Mesenchymal stem cell (in vitro differentiated cells and primary cell): ENCODE data around the gene UROD.

Experiments
- DNase-seq: peaks from one replicate; pipeline ENCODE4 v3.0.0-alpha.2; 2013
- H2AFZ ChIP-seq: one replicate; pipeline ENCODE4 v1.6.1; 2013; ENCODE audit warnings: low read depth, mild to moderate bottlenecking, control low read depth, inconsistent platforms, low read length, moderate library complexity
- H2AK5ac ChIP-seq: 2 replicates; pipeline ENCODE4 v1.6.1; 2013; ENCODE audit warnings: low read length, moderate library complexity, mild to moderate bottlenecking, inconsistent platforms; ENCODE audit not compliant: severe bottlenecking
- H2BK120ac ChIP-seq: one replicate; pipeline ENCODE4 v1.6.1; 2013; ENCODE audit warnings: low read depth, mild to moderate bottlenecking, inconsistent platforms, low read length, moderate library complexity
- H2BK12ac ChIP-seq, 2 experiments: one replicate each; pipeline ENCODE4 v1.6.1; 2013; ENCODE audit warnings: inconsistent platforms in 2 of 2, low read length in 2 of 2, mild to moderate bottlenecking in 2 of 2, moderate library complexity in 2 of 2, control low read depth in 1 of 2
- H2BK15ac ChIP-seq: one replicate; pipeline ENCODE4 v1.6.1; 2013; ENCODE audit warnings: mild to moderate bottlenecking, low read depth, inconsistent platforms; ENCODE audit not compliant: poor library complexity, severe bottlenecking
- H2BK5ac ChIP-seq: 2 replicates; pipeline ENCODE4 v1.6.1; 2013; ENCODE audit warnings: low read depth, mild to moderate bottlenecking, low read length, control low read depth, inconsistent platforms; ENCODE audit not compliant: poor library complexity, severe bottlenecking
- H3K14ac ChIP-seq, 2 experiments: one replicate each; pipeline ENCODE4 v1.6.1; 2013; ENCODE audit warnings: inconsistent platforms in 2 of 2, low read length in 2 of 2, control low read depth in 1 of 2, mild to moderate bottlenecking in 1 of 2, moderate library complexity in 1 of 2
- H3K18ac ChIP-seq, 2 experiments: one replicate each; pipeline ENCODE4 v1.6.1; 2013; ENCODE audit warnings: inconsistent platforms in 2 of 2, low read length in 2 of 2, control low read depth in 1 of 2, low read depth in 1 of 2, mild to moderate bottlenecking in 1 of 2
- H3K23ac ChIP-seq, 2 experiments: one replicate each; pipeline ENCODE4 v1.6.1; 2013; ENCODE audit warnings: inconsistent platforms in 2 of 2, low read length in 2 of 2, mild to moderate bottlenecking in 2 of 2, moderate library complexity in 2 of 2, control low read depth in 1 of 2
- H3K27ac ChIP-seq: 2 replicates; pipeline ENCODE4 v1.5.1; 2013; ENCODE audit warnings: mild to moderate bottlenecking, moderate library complexity, low read length, control low read depth, inconsistent platforms; ENCODE audit not compliant: poor library complexity, severe bottlenecking
- H3K27me3 ChIP-seq, 2 experiments: 2 replicates each; pipeline versions ENCODE4 v1.6.1 to v1.7.0; 2013; ENCODE audit warnings: low read length in 2 of 2, mild to moderate bottlenecking in 2 of 2, moderate library complexity in 2 of 2, control low read depth in 1 of 2, inconsistent platforms in 1 of 2; ENCODE audit not compliant: control insufficient read depth in 1 of 2, insufficient read depth in 1 of 2
- H3K36me3 ChIP-seq, 2 experiments: 2 replicates each; pipeline versions ENCODE4 v1.6.1 to v1.7.0; 2013; ENCODE audit warnings: low read length in 2 of 2, control low read depth in 1 of 2, inconsistent platforms in 1 of 2, low read depth in 1 of 2, mild to moderate bottlenecking in 1 of 2; ENCODE audit not compliant: insufficient read depth in 2 of 2, control insufficient read depth in 1 of 2
- H3K4ac ChIP-seq, 2 experiments: one replicate each; pipeline ENCODE4 v1.6.1; 2013; ENCODE audit warnings: inconsistent platforms in 2 of 2, low read length in 2 of 2, mild to moderate bottlenecking in 2 of 2, moderate library complexity in 2 of 2, control low read depth in 1 of 2, low read depth in 1 of 2
- H3K4me1 ChIP-seq: 2 replicates; pipeline ENCODE4 v1.6.1; 2013; ENCODE audit warnings: low read depth, low read length, control low read depth; ENCODE audit not compliant: control insufficient read depth, insufficient read depth
- H3K4me2 ChIP-seq: 2 replicates; pipeline ENCODE4 v1.6.1; 2013; ENCODE audit warnings: low read length, mild to moderate bottlenecking, inconsistent platforms; ENCODE audit not compliant: poor library complexity, severe bottlenecking
- H3K4me3 ChIP-seq, 2 experiments: 2 replicates each; pipeline versions ENCODE4 v1.5.1 to v1.7.0; 2013; ENCODE audit warnings: low read length in 2 of 2, mild to moderate bottlenecking in 2 of 2, control low read depth in 1 of 2, low read depth in 1 of 2; ENCODE audit not compliant: insufficient read depth in 1 of 2
- H3K79me1 ChIP-seq: replicated peaks from 2 replicates; pipeline ENCODE4 v1.6.1; 2013; ENCODE audit warnings: mild to moderate bottlenecking, control low read depth, low read length, inconsistent platforms; ENCODE audit not compliant: poor library complexity, severe bottlenecking
- H3K9ac ChIP-seq: 2 replicates; pipeline ENCODE4 v1.7.0; 2013; ENCODE audit warnings: mild to moderate bottlenecking, low read length, moderate library complexity
- H3K9me3 ChIP-seq: 2 replicates; pipeline ENCODE4 v1.7.0; 2013; ENCODE audit warnings: mild to moderate bottlenecking, low read length; ENCODE audit not compliant: control insufficient read depth
- H4K8ac ChIP-seq: one replicate; pipeline ENCODE4 v1.6.1; 2013; ENCODE audit warnings: inconsistent platforms, mild to moderate bottlenecking, low read length, moderate library complexity
- H4K91ac ChIP-seq: one replicate; pipeline ENCODE4 v1.6.1; 2013; ENCODE audit warnings: mild to moderate bottlenecking, low read length, inconsistent platforms
- whole genome bisulfite sequencing: methylation state at CpG from one replicate; pipeline ENCODE4 v1.1.7; 2013; ENCODE audit warnings: mixed read lengths; 5-methylcytosine and 5-hydroxymethylcytosine counted together

The UROD gene

DNA sequence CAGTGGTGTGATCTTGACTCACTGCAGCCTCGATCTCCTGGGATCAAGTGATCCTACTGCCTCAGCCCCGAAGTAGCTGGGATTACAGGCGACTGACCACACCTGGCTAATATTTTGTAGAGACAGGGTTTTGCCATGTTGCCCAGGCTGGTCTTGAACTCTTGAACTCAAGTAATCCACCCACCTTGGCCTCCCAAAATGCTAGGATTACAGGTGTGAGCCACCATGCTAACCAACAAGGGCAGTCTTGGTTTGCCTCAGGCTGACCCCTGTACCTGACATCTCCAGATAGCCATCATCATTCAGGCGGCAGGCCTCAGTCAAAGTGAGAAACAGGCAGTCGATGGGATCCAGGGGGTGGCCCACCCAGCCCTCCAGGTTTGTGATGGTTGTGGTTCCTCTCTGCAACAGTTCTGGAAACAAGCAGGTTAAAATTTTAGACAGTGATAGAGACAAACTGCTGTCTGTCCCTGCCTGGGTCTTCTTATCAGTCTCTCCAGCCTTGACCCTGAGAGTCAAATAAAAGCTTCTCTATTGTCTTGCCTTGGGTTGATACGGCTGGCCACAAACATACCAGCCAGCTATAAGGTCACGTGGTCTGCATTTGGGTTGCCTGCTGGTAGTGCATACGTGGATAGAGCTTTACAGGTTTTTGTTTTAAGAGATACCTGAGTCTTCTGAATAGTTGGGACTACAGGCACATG is 26.8 kb downstream of the UROD start:
- Histone ChIP-seq H2AFZ (no peak overlapping the region), H3K36me3 (no peaks in the 10 kb centered on the region), H3K18ac (no peak overlapping the region), H2AK5ac (no peak overlapping the region), H3K4me2 (no peak overlapping the region), H2BK5ac (no peak overlapping the region), H3K4ac (no peak overlapping the region), H3K4me1 (no peaks in the 10 kb centered on the region), H2BK12ac (no peak overlapping the region), H4K91ac (no peak overlapping the region), H3K79me1 (no peaks in the 10 kb centered on the region), H4K8ac (no peak overlapping the region), H2BK15ac (no peak overlapping the region), H3K14ac (no peak overlapping the region), H3K4me3 (no peak overlapping the region), H2BK120ac (no peak overlapping the region), H3K27ac (no peak overlapping the region), H3K9ac (no peak overlapping the region), H3K27me3 (no peaks in the 10 kb centered on the region), H3K23ac (no peak overlapping the region), H3K9me3 (no peaks in the 10 kb centered on the region)
- no peak for DNase-seq
- 90% methylated on average over 8 of the region's 8 CpGs for WGBS

GRCh38 chr1:45040297-45040696 is 28.2 kb downstream of the UROD start:
- no peak overlapping the region for H3K4me2 ChIP-seq
- H3K14ac ChIP-seq, result no peak overlapping the region
- no peak for DNase-seq
- H3K23ac ChIP-seq, result no peak overlapping the region
- 92% methylated on average over 2 of the region's 5 CpGs for WGBS
- H3K27ac ChIP-seq, result no peak overlapping the region
- no peak overlapping the region for H3K4me3 ChIP-seq
- no peak overlapping the region for H2BK120ac ChIP-seq
- H3K9ac ChIP-seq, result no peak overlapping the region
- H2AK5ac ChIP-seq, result no peak overlapping the region
- no peak overlapping the region for H3K18ac ChIP-seq
- H3K9me3 ChIP-seq, result no peaks in the 10 kb centered on the region
- no peak overlapping the region for H2BK5ac ChIP-seq
- H2BK15ac ChIP-seq, result no peak overlapping the region
- H2AFZ ChIP-seq, result no peak overlapping the region
- H4K91ac ChIP-seq, result no peak overlapping the region
- no peaks in the 10 kb centered on the region for H3K4me1 ChIP-seq
- H4K8ac ChIP-seq, result no peak overlapping the region
- no peak overlapping the region for H2BK12ac ChIP-seq
- H3K36me3 ChIP-seq, result no peaks in the 10 kb centered on the region
- H3K4ac ChIP-seq, result no peak overlapping the region
- no peaks in the 10 kb centered on the region for H3K79me1 ChIP-seq
- no peaks in the 10 kb centered on the region for H3K27me3 ChIP-seq

DNA sequence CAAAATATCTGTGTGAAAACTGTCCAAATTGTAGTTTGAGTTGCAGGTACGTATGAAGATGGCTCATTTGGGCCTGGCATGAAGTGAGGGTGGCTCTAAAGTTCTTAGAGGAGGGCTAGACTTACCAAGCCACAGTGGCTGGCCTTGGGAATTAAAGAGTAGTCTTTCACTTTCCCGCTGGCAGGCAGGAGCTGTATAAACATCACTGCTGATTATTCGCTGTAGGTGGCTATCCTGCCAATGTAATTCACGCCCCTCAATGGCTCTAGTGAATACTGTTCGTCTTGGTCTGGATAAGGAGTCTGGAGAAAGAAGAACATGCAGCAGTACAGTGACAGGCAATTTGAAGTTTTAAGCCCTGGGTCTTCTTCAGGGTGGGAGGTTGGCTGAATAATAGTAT is 31.0 kb downstream of the UROD start:
- H3K79me1 ChIP-seq, result no peaks in the 10 kb centered on the region
- H2BK15ac ChIP-seq, result no peak overlapping the region
- H3K4ac ChIP-seq, result no peak overlapping the region
- H3K23ac ChIP-seq, result no peak overlapping the region
- no peaks in the 10 kb centered on the region for H3K4me1 ChIP-seq
- H3K9me3 ChIP-seq, result no peaks in the 10 kb centered on the region
- no peaks in the 10 kb centered on the region for H3K36me3 ChIP-seq
- no peak overlapping the region for H3K4me3 ChIP-seq
- no peak overlapping the region for H4K91ac ChIP-seq
- no peak overlapping the region for H2BK120ac ChIP-seq
- no peak overlapping the region for H2AK5ac ChIP-seq
- no peaks in the 10 kb centered on the region for H3K27me3 ChIP-seq
- no peak overlapping the region for H2AFZ ChIP-seq
- no peak overlapping the region for H3K4me2 ChIP-seq
- no peak for DNase-seq
- no peak overlapping the region for H3K14ac ChIP-seq
- no peak overlapping the region for H2BK12ac ChIP-seq
- no peak overlapping the region for H4K8ac ChIP-seq
- H2BK5ac ChIP-seq, result no peak overlapping the region
- WGBS, result 70% methylated on average over 5 of the region's 5 CpGs
- H3K9ac ChIP-seq, result no peak overlapping the region
- no peak overlapping the region for H3K18ac ChIP-seq
- H3K27ac ChIP-seq, result no peak overlapping the region

GRCh38 chr1:45044916-45045315 is 32.9 kb downstream of the UROD start:
- H3K9ac ChIP-seq, result no peak overlapping the region

More at GRCh38 chr1:45044916-45045315, 32.9 kb downstream of the UROD start:
- Histone ChIP-seq H3K79me1 (no peaks in the 10 kb centered on the region), H3K27ac (no peak overlapping the region), H3K23ac (no peak overlapping the region), H3K4ac (no peak overlapping the region), H3K27me3 (peaks cover 0 to 5% of the 10 kb centered on the region in 2 experiments), H3K36me3 (no peaks in the 10 kb centered on the region), H4K8ac (no peak overlapping the region), H2BK120ac (no peak overlapping the region), H2AK5ac (no peak overlapping the region), H3K9me3 (no peaks in the 10 kb centered on the region), H3K18ac (no peak overlapping the region), H3K14ac (no peak overlapping the region), H2BK5ac (no peak overlapping the region), H3K4me1 (no peaks in the 10 kb centered on the region), H4K91ac (no peak overlapping the region), H2AFZ (no peak overlapping the region), H3K4me3 (no peak overlapping the region), H2BK15ac (no peak overlapping the region), H3K4me2 (no peak overlapping the region), H2BK12ac (no peak overlapping the region)
- no peak for DNase-seq
- 100% methylated on average over 1 of the region's 1 CpG for WGBS
